HEK293 (cell line): Measurements from ENCODE around the gene TMEM192.

ENCODE experiments used
- BCL11A ChIP-seq: fragments of 450-650 bp; formaldehyde crosslinking; IDR thresholded peaks from 2 replicates; pipeline ENCODE4 v1.5.1; 2016; ENCODE audit warnings: low read depth, missing biosample characterization, missing genetic modification characterization
- CTCF ChIP-seq: fragments of 450-650 bp; formaldehyde crosslinking; IDR thresholded peaks from 2 replicates; pipeline ENCODE4 v1.5.1; 2016; ENCODE audit warnings: missing biosample characterization, missing genetic modification characterization
- GLIS2 ChIP-seq: fragments of 450-650 bp; formaldehyde crosslinking; IDR thresholded peaks from 2 replicates; pipeline ENCODE4 v1.5.1; 2016; ENCODE audit warnings: missing biosample characterization, missing genetic modification characterization
- INSM2 ChIP-seq: fragments of 450-650 bp; formaldehyde crosslinking; IDR thresholded peaks from 2 replicates; pipeline ENCODE4 v1.5.1; 2016; ENCODE audit warnings: missing biosample characterization, missing genetic modification characterization
- REST ChIP-seq: fragments of 450-650 bp; formaldehyde crosslinking; IDR thresholded peaks from 2 replicates; pipeline ENCODE4 v1.5.1; 2016; ENCODE audit warnings: missing biosample characterization, missing genetic modification characterization
- ZBTB7A ChIP-seq: fragments of 450-650 bp; formaldehyde crosslinking; IDR thresholded peaks from 2 replicates; pipeline ENCODE4 v1.5.1; 2016; ENCODE audit warnings: low read depth, missing biosample characterization, missing genetic modification characterization
- ZNF169 ChIP-seq: fragments of 450-650 bp; formaldehyde crosslinking; IDR thresholded peaks from 2 replicates; pipeline ENCODE4 v1.5.1; 2016; ENCODE audit warnings: missing biosample characterization, missing genetic modification characterization
- ZNF248 ChIP-seq: fragments of 450-650 bp; formaldehyde crosslinking; IDR thresholded peaks from 2 replicates; pipeline ENCODE4 v1.5.1; 2017; ENCODE audit warnings: missing biosample characterization, missing genetic modification characterization
- ZNF416 ChIP-seq: fragments of 450-650 bp; formaldehyde crosslinking; IDR thresholded peaks from 2 replicates; pipeline ENCODE4 v1.5.1; 2016; ENCODE audit warnings: missing biosample characterization, missing genetic modification characterization
- ZNF449 ChIP-seq: fragments of 450-650 bp; formaldehyde crosslinking; IDR thresholded peaks from 2 replicates; pipeline ENCODE4 v1.5.1; 2017; ENCODE audit warnings: missing biosample characterization, mild to moderate bottlenecking, missing genetic modification characterization, moderate library complexity
- ZNF623 ChIP-seq: fragments of 450-650 bp; formaldehyde crosslinking; IDR thresholded peaks from 2 replicates; pipeline ENCODE4 v1.5.1; 2016; ENCODE audit warnings: missing biosample characterization, missing genetic modification characterization
- ZNF624 ChIP-seq: fragments of 450-650 bp; formaldehyde crosslinking; IDR thresholded peaks from 2 replicates; pipeline ENCODE4 v1.5.1; 2017; ENCODE audit warnings: missing biosample characterization, missing genetic modification characterization
- ZNF692 ChIP-seq: fragments of 450-650 bp; formaldehyde crosslinking; IDR thresholded peaks from 2 replicates; pipeline ENCODE4 v1.5.1; 2016; ENCODE audit warnings: missing biosample characterization, missing genetic modification characterization
- ZSCAN18 ChIP-seq: fragments of 450-650 bp; formaldehyde crosslinking; IDR thresholded peaks from 2 replicates; pipeline ENCODE4 v1.5.1; 2016; ENCODE audit warnings: missing biosample characterization, missing genetic modification characterization

- TF ChIP-seq ZNF449 (tag by site-specific recombination) (no peak), CTCF (tag by site-specific recombination) (no peak), ZNF623 (tag by site-specific recombination) (no peak), ZNF624 (no peak), ZSCAN18 (tag by site-specific recombination) (no peak), ZNF692 (tag by site-specific recombination) (no peak), REST (no peak), ZNF416 (tag by site-specific recombination) (no peak), ZNF248 (tag by site-specific recombination) (no peak), INSM2 (no peak), BCL11A (tag by site-specific recombination) (no peak), ZBTB7A (tag by site-specific recombination) (no peak), GLIS2 (no peak), ZNF169 (tag by site-specific recombination) (no peak)
Measured at GRCh38 chr4:165138843-165139242, 26.2 kb upstream of the TMEM192 start.
